Endothelial cell of umbilical vein (primary cell): ENCODE measurements around the gene SGO1. TPM values are rescaled to one million over a fixed set of nuclear protein-coding genes. Genes with fewer than 3 reads are reported as not detected.

Experiments
- BruUV-seq: library from RNA; stranded (reverse); fragments of 400-500 nt; replicated peaks from 2 replicates; lab custom pipeline; 2021; lab: Mats Ljungman, UMichigan
- CTCF ChIA-PET: fragments of 300-600, 350-600 bp; sonication (Branson Sonifier 250); formaldehyde crosslinking; loops from one replicate; lab custom pipeline; 2021; ENCODE audit warnings: antibody characterized with exemption, inconsistent platforms; lab: Charles Lee
- POLR2A ChIA-PET: fragments of 300-600, 350-600 bp; sonication (Branson Sonifier 250); formaldehyde crosslinking; loops from one replicate; lab custom pipeline; 2021; ENCODE audit warnings: antibody characterized with exemption, inconsistent platforms; lab: Charles Lee
- DNase-seq: peaks from one replicate; pipeline ENCODE4 v3.0.0-alpha.2; 2011; ENCODE audit warnings: low read depth, low spot score
- FAIRE-seq: peaks from 2 replicates; lab custom pipeline; 2011; peaks lifted over from hg19 to GRCh38; lab: Jason Lieb, UNC
- H2AFZ ChIP-seq: 2 replicates; pipeline ENCODE4 v1.6.0; 2012; ENCODE audit warnings: low read depth, low read length, control low read depth, inconsistent platforms
- H3K27ac ChIP-seq: 2 replicates; pipeline ENCODE4 v1.5.1; 2011; ENCODE audit warnings: low read depth, mild to moderate bottlenecking, control low read depth, low read length, moderate library complexity; ENCODE audit not compliant: insufficient read depth
- H3K27me3 ChIP-seq, 2 experiments: 2 replicates each; pipeline versions ENCODE4 v1.6.0 to v1.6.1; 2011; ENCODE audit warnings: low read length in 2 of 2, mixed read lengths in 1 of 2; ENCODE audit not compliant: control insufficient read depth in 2 of 2, insufficient read depth in 2 of 2
- H3K36me3 ChIP-seq, 2 experiments: 2 replicates in 1 of 2; 3 replicates in 1 of 2; pipeline ENCODE4 v1.5.1; 2011; ENCODE audit warnings: low read length in 2 of 2, mild to moderate bottlenecking in 1 of 2, moderate library complexity in 1 of 2; ENCODE audit not compliant: control insufficient read depth in 2 of 2, insufficient read depth in 2 of 2; ENCODE audit errors: extremely low read depth in 1 of 2
- H3K4me1 ChIP-seq: 3 replicates; pipeline ENCODE4 v1.5.1; 2011; ENCODE audit warnings: mild to moderate bottlenecking, low read length; ENCODE audit not compliant: control insufficient read depth, insufficient read depth; ENCODE audit errors: extremely low read depth
- H3K4me2 ChIP-seq: 2 replicates; pipeline ENCODE4 v1.6.1; 2011; ENCODE audit warnings: low read length, control low read depth, mixed read lengths; ENCODE audit not compliant: insufficient read depth
- H3K4me3 ChIP-seq, 3 experiments: fragments of 200-600 bp in 1 of 3; sonication (generic), shearing (Covaris generic) in 1 of 3; replicated peaks in 1 of 3; 2 replicates each; pipeline ENCODE4 v1.5.1; 2011 to 2016; ENCODE audit warnings: control low read depth in 3 of 3, low read length in 3 of 3, mild to moderate bottlenecking in 2 of 3, inconsistent platforms in 1 of 3, low read depth in 1 of 3, moderate library complexity in 1 of 3; ENCODE audit not compliant: insufficient read depth in 1 of 3
- H3K79me2 ChIP-seq: 2 replicates; pipeline ENCODE4 v1.6.0; 2012; ENCODE audit warnings: low read length, inconsistent platforms; ENCODE audit not compliant: control insufficient read depth, insufficient read depth
- H3K9ac ChIP-seq: replicated peaks from 2 replicates; pipeline ENCODE3; 2011; ENCODE audit warnings: low read length, control low read depth; ENCODE audit not compliant: insufficient read depth; ENCODE audit errors: extremely low read depth
- H3K9me1 ChIP-seq: replicated peaks from 3 replicates; pipeline ENCODE4 v1.6.0; 2011; ENCODE audit warnings: mild to moderate bottlenecking, low read length; ENCODE audit not compliant: control insufficient read depth, insufficient read depth; ENCODE audit errors: extremely low read depth
- H3K9me3 ChIP-seq: replicated peaks from 2 replicates; pipeline ENCODE4 v1.5.1; 2012; ENCODE audit warnings: low read length, inconsistent platforms; ENCODE audit not compliant: control insufficient read depth, insufficient read depth
- H4K20me1 ChIP-seq: replicated peaks from 2 replicates; pipeline ENCODE3; 2011; ENCODE audit warnings: mild to moderate bottlenecking, low read length; ENCODE audit not compliant: control insufficient read depth, insufficient read depth; ENCODE audit errors: extremely low read depth
- CTCF ChIP-seq, 2 donors: IDR thresholded peaks; 1 replicate in 1 of 2; 2 replicates in 1 of 2; pipeline ENCODE4 v1.5.1; 2011; ENCODE audit warnings: low read length in 2 of 2, mild to moderate bottlenecking in 2 of 2, moderate library complexity in 2 of 2, control low read depth in 1 of 2, inconsistent platforms in 1 of 2, low read depth in 1 of 2; ENCODE audit not compliant: insufficient read depth in 1 of 2; ENCODE audit errors: extremely low read depth in 1 of 2
- EZH2 ChIP-seq: IDR thresholded peaks from 2 replicates; pipeline ENCODE4 v1.6.1; 2012; ENCODE audit warnings: borderline replicate concordance, low read depth, mild to moderate bottlenecking, moderate library complexity, low read length, inconsistent platforms; ENCODE audit not compliant: severe bottlenecking
- FOS ChIP-seq: IDR thresholded peaks from 2 replicates; pipeline ENCODE4 v1.6.1; 2011; ENCODE audit warnings: mild to moderate bottlenecking, low read length, moderate library complexity, borderline replicate concordance; ENCODE audit not compliant: insufficient read depth
- GATA2 ChIP-seq: IDR thresholded peaks from 2 replicates; pipeline ENCODE4 v1.7.0; 2011; ENCODE audit warnings: low read depth, mild to moderate bottlenecking, moderate library complexity, mixed read lengths, low read length; ENCODE audit not compliant: insufficient read length, insufficient read depth
- JUN ChIP-seq: IDR thresholded peaks from 2 replicates; pipeline ENCODE4 v1.6.1; 2011; ENCODE audit warnings: borderline replicate concordance, low read depth; ENCODE audit not compliant: insufficient read length, insufficient read depth
- MAX ChIP-seq: IDR thresholded peaks from 2 replicates; pipeline ENCODE4 v1.6.1; 2011; ENCODE audit not compliant: insufficient read depth, insufficient read length
- MYC ChIP-seq: IDR thresholded peaks from one replicate; pipeline ENCODE4 v1.6.1; 2011; ENCODE audit warnings: mild to moderate bottlenecking, low read depth, low read length
- POLR2A ChIP-seq: IDR thresholded peaks from 2 replicates; pipeline ENCODE4 v1.6.1; 2012; ENCODE audit warnings: low read depth, mild to moderate bottlenecking, control low read depth, low read length
- POLR2AphosphoS5 ChIP-seq: IDR thresholded peaks from 2 replicates; pipeline ENCODE4 v1.6.1; 2012; ENCODE audit warnings: low read depth, mild to moderate bottlenecking, control low read depth, low read length, moderate library complexity; ENCODE audit not compliant: insufficient read depth
- dilution Hi-C: fragments of 300-500 bp; cut with MboI; formaldehyde crosslinking; loops from one replicate; pipeline ENCODE4 v1.15.0; 2019; ENCODE audit warnings: low sequenced_read_pairs; ENCODE audit not compliant: extremely low pct_ligation_motif_present
- intact Hi-C: fragments of 100-400 bp; cut with micrococcal nuclease; formaldehyde crosslinking; loops from one replicate; pipeline ENCODE4 v1.10.0; 2022
- polyA plus RNA-seq, 4 experiments: library from polyadenylated mRNA; depleted of rRNA in 3 of 4; stranded (reverse) in 3 of 4; unstranded in 1 of 4; fragments of >200 nt; gene quantifications; 2 replicates each; pipeline versions ENCODE4 v1.2.1 to v1.2.3, GENCODE V29; 2011 to 2012; ENCODE audit warnings: missing spikeins in 1 of 4
- total RNA-seq: library from RNA; stranded (reverse); gene quantifications from 2 replicates; pipeline ENCODE4 v1.2.3, GENCODE V29; 2021

Gene SGO1
- total and polyA plus RNA-seq, 2 donors (not counting 3 experiments of a cell fraction or from before 2014, with no cell fraction given): 2.0 to 21.7 TPM

- no peaks in the 10 kb centered on the region for H4K20me1 ChIP-seq
- POLR2A ChIA-PET: no interaction called here
- H3K27ac ChIP-seq: no peak overlapping the region
- BruUV-seq: no TSS peak
- FAIRE-seq (no peak), DNase-seq (no peak)
- no peak overlapping the region for H3K4me2 ChIP-seq
- H3K4me3 ChIP-seq: no peak overlapping the region
- no peaks in the 10 kb centered on the region for H3K79me2 ChIP-seq
- no peaks in the 10 kb centered on the region for H3K9me1 ChIP-seq
- H3K36me3 ChIP-seq: no peaks in the 10 kb centered on the region
- CTCF ChIA-PET: no interaction called here
- dilution Hi-C loops (no loop called here), intact Hi-C loops (no loop called here)
- H3K4me1 ChIP-seq: no peaks in the 10 kb centered on the region
- no peaks in the 10 kb centered on the region for H3K27me3 ChIP-seq
- H3K9me3 ChIP-seq: no peaks in the 10 kb centered on the region
- H2AFZ ChIP-seq: no peak overlapping the region
- no peak for TF ChIP-seq MAX
- TF ChIP-seq JUN: no peak
- TF ChIP-seq CTCF (IDR thresholded peaks at IDR 0.05; ENCODE audit: extremely low read depth in 1 of 2, insufficient read depth in 1 of 2, low read depth in 1 of 2, low read length in 2 of 2): no peak
- no peak for TF ChIP-seq MYC
- no peak for TF ChIP-seq POLR2AphosphoS5
- no peak for TF ChIP-seq FOS
- no peak for TF ChIP-seq POLR2A
- no peak for TF ChIP-seq GATA2
- no peak for TF ChIP-seq EZH2
- H3K9ac ChIP-seq: no peak overlapping the region
These were observed 39.7 kb downstream of the SGO1 start for GRCh38 chr3:20146301-20146700.
